Measurements from ENCODE around the gene IGSF8.

The IGSF8 gene

GRCh38 chr1:160131803-160132565 lies 33.6 kb upstream of the IGSF8 start:
- no peak for DNase-seq (ENCODE audit: low read depth)
- H3K4me3 ChIP-seq (ENCODE audit: control insufficient read depth, low read depth, low read length): no peak overlapping the region
- TF ChIP-seq, protein P1, sequence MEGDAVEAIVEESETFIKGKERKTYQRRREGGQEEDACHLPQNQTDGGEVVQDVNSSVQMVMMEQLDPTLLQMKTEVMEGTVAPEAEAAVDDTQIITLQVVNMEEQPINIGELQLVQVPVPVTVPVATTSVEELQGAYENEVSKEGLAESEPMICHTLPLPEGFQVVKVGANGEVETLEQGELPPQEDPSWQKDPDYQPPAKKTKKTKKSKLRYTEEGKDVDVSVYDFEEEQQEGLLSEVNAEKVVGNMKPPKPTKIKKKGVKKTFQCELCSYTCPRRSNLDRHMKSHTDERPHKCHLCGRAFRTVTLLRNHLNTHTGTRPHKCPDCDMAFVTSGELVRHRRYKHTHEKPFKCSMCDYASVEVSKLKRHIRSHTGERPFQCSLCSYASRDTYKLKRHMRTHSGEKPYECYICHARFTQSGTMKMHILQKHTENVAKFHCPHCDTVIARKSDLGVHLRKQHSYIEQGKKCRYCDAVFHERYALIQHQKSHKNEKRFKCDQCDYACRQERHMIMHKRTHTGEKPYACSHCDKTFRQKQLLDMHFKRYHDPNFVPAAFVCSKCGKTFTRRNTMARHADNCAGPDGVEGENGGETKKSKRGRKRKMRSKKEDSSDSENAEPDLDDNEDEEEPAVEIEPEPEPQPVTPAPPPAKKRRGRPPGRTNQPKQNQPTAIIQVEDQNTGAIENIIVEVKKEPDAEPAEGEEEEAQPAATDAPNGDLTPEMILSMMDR (IDR thresholded peaks at IDR 0.05; ENCODE audit: control insufficient read depth, insufficient read depth, low read depth, low read length, missing control alignments): no peak

- no peak overlapping the region for H3K4me3 ChIP-seq (ENCODE audit: control insufficient read depth, low read depth, low read length)
- TF ChIP-seq, protein P1 (IDR thresholded peaks at IDR 0.05; ENCODE audit: control insufficient read depth, insufficient read depth, low read depth, low read length, missing control alignments): no peak
- no peak for DNase-seq (ENCODE audit: low read depth)
These were observed 32.5 kb upstream of the IGSF8 start for GRCh38 chr1:160130939-160131338.

GRCh38 chr1:160130486-160130885 lies 32.1 kb upstream of the IGSF8 start:
- TF ChIP-seq, protein P1 (IDR thresholded peaks at IDR 0.05; ENCODE audit: control insufficient read depth, insufficient read depth, low read depth, low read length, missing control alignments): no peak
- H3K4me3 ChIP-seq (ENCODE audit: control insufficient read depth, low read depth, low read length): no peak overlapping the region
- DNase-seq (ENCODE audit: low read depth): no peak

DNA sequence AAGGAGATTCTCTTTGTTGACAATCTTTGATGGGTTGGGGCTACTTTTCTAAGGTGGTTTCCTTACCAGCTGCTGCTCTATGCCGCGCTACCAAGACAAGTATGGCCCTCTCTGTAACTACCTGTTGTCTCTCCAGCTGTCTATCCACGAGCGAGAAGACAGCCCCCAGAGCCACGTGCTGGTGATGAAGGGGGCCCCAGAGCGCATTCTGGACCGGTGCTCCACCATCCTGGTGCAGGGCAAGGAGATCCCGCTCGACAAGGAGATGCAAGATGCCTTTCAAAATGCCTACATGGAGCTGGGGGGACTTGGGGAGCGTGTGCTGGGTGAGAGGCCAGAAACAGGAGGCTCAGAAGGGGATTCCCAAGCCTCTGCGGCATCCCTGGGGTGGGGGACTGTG lies 31.5 kb upstream of the IGSF8 start:
- TF ChIP-seq, protein P1 (IDR thresholded peaks at IDR 0.05; ENCODE audit: control insufficient read depth, insufficient read depth, low read depth, low read length, missing control alignments): no peak
- H3K4me3 ChIP-seq (ENCODE audit: control insufficient read depth, low read depth, low read length): no peak overlapping the region
- DNase-seq (ENCODE audit: low read depth): no peak

DNA sequence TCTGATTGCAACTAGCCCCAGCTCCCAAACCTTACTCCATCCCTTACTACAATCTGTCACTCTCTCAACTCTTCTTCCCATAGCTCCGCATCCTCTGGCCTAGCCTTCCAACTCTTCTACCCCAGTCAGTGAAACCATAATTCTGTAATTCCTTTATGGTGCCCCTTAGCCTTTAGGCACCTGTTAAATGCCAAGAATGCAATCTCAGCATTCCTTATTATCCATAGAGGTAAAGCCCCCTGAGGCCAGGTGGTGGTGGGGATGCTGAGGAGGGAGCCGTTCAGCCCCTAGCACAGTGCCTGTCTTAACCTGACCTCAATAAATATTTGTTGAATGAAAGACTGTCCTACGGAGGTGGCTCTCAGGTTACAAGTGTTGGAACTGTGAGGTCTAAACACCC lies 31.1 kb upstream of the IGSF8 start:
- H3K4me3 ChIP-seq (ENCODE audit: control insufficient read depth, low read depth, low read length): no peak overlapping the region
- no peak for DNase-seq (ENCODE audit: low read depth)
- TF ChIP-seq, protein P1 (IDR thresholded peaks at IDR 0.05; ENCODE audit: control insufficient read depth, insufficient read depth, low read depth, low read length, missing control alignments): no peak

GRCh38 chr1:160129046-160129445 lies 30.6 kb upstream of the IGSF8 start:
- no peak overlapping the region for H3K4me3 ChIP-seq (ENCODE audit: control insufficient read depth, low read depth, low read length)
- DNase-seq (ENCODE audit: low read depth): no peak
- TF ChIP-seq, protein P1 (IDR thresholded peaks at IDR 0.05; ENCODE audit: control insufficient read depth, insufficient read depth, low read depth, low read length, missing control alignments): no peak

Data from AG09309 (cell line).